HG03520 (cell line): Measurements from ENCODE around the gene CRAMP1.
"Not testable (repeated sequence)": the region's sequence is repeated elsewhere in the genome, so short reads cannot be mapped to it uniquely, and the experiment has no call there.

Source experiments
- ATAC-seq: cut with Tn5 transposase; IDR thresholded peaks from one replicate; pipeline ENCODE4 v1.9.1; 2021; ENCODE audit warnings: mild to moderate bottlenecking, moderate library complexity; ENCODE audit not compliant: unreplicated experiment

The CRAMP1 gene

GRCh38 chr16:1708083-1708767 is 96.1 kb downstream of the CRAMP1 start:
- no peak for ATAC-seq

DNA sequence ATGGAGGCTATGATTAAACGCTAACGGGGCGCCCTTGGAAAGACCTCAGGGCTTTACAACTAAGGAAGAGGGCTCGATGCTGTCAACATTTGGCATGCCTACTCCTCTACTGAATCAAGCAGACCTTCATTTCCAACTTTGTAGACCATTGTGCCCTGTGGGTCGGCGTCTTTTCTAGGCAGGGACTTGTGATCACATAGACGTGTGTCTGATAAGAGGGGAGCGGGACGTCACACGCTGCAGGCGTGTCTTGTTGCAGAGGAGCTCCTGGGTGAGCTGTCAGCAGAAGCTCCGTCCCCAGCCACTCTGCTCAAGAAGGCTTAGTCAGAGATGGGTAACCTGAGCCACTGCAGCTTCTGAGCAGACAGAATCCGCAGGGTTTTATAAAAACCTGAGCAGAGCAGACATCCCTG is 96.6 kb downstream of the CRAMP1 start:
- no peak for ATAC-seq

DNA sequence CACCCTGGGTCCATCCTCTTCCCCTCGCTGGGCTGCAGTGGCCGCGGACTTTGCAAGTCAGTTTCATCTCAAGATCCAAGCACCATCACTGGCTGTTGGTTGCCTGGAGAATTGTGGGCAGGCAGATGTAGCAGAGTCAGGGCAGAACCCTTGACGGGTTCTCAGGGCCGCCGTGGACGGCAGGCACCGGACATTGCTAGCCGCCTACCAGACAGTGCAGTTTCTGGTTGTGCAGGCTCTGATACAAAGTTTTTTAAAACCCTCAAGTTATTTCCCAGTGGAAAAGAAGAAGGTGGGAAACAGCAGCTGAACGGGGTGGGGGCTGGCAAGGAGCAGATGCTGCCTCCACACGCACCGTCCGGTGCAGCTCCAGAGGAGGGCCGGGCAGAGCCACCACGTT is 97.2 kb downstream of the CRAMP1 start:
- no peak for ATAC-seq

DNA sequence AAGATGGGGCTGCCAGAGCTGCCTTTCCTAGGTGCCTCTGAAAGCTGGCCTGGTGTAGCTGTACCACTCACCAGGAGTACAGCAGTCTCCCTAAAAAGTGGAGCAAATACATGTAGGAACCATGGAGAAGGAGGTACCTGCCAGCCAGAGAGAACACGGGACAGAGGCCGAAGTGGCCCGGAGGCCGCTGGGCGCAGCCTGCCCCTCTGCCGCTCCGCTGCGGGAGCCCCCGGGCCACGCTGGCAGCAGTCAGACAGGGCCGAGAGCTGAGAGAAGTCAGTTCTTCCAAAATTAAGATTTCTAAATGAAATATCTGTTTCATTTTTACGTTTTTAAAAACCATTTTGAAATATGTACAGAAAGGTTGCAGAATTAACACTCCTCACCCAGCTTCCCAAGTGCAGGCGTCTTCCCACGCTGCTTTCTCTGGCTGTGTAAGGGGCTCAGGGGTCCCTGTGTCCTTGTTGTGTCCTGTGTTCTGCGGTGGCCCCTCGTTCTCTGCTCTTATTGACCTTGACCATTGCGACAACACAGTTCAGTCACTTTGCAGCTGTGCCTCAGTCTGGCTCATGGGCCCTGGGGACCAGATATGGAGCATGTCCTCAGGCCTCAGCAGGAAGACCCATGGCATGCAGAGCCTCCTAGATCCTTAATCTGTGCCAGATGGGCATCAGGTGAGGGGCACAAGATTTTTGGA is 98.8 kb downstream of the CRAMP1 start:
- ATAC-seq, result no peak

GRCh38 chr16:1712791-1713261 is 100.7 kb downstream of the CRAMP1 start:
- ATAC-seq, result no peak

DNA sequence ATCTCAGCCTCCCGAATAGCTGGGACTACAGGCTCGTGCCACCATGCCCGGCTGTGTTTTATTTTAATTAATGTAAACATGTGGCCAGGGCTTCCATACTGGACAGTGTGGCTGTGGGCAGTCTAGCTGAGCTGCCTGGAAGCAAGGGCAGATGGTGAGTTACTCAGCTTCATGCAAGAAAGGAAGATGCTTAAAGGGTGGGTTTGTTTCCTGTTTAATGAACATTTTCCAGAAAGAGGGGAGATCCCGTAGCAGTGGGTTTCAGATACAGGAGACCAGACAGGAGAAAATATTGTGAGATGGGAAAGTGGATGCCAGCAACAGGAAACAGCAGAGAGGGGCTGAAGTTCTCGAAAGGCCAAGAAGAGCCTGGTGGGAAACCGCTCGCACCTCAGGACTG is 101.2 kb downstream of the CRAMP1 start:
- no peak for ATAC-seq

DNA sequence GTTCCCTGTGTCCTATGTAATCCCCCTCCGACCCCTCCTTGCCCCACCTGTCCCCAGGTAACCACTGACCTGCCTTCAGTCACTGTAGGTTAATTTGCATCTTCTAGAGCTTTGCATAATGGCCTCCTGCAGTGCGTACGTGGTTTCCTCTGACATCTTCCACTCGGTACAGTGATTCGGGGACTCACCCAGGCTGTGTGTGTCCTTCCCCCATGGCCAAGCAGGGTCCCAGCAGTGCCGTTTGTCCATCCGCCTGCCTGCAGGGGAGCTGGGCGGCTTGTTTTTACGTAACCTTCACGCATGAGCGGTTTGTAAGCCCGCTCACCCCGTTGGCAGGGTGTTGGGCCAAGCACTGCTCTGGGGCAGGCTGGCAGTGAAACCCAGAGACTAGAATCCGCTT is 101.8 kb downstream of the CRAMP1 start:
- no peak for ATAC-seq

DNA sequence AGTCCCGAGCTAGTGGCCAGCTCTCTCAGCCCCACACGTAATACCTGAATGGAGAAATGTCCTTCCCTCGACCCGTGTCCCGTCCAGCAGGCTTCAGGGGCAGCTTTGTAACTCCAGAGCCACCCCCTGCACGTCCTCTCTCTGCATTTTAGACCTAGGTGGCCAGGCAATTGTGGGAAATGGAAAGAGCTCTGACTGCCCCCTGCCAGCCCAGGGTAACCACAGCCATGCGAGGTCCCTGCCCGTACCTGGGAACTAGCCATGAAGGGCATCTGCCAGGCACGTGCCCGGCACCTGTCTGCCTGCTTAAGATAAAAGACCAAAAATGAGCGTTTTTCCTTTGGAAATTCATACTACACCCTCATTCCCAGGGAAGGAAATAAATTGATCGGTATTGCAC is 103.1 kb downstream of the CRAMP1 start:
- ATAC-seq, result no peak

- ATAC-seq, result not testable (repeated sequence)
Observed at GRCh38 chr16:1718236-1718635, 106.1 kb downstream of the CRAMP1 start.

- not testable (repeated sequence) for ATAC-seq
Observed at GRCh38 chr16:1719559-1720229, 107.5 kb downstream of the CRAMP1 start.

DNA sequence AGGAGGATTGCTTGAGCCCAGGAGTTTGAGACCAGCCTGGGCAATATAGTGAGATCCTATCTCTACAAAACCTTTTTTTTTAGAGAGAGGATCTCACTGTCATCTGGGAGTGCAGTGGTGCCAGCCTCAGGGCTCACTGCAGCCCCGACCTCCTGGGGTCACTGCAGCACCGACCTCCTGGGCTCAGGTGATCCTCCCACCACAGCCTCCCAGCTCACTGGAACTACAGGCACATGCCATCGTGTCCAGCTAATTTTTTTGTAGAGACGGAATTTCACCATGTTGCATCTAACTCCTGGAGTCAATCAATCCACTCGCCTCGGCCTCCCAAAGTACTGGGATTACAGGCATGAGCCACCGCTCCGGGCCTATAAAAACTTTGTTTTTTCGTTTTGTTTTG is 109.2 kb downstream of the CRAMP1 start:
- no peak for ATAC-seq

DNA sequence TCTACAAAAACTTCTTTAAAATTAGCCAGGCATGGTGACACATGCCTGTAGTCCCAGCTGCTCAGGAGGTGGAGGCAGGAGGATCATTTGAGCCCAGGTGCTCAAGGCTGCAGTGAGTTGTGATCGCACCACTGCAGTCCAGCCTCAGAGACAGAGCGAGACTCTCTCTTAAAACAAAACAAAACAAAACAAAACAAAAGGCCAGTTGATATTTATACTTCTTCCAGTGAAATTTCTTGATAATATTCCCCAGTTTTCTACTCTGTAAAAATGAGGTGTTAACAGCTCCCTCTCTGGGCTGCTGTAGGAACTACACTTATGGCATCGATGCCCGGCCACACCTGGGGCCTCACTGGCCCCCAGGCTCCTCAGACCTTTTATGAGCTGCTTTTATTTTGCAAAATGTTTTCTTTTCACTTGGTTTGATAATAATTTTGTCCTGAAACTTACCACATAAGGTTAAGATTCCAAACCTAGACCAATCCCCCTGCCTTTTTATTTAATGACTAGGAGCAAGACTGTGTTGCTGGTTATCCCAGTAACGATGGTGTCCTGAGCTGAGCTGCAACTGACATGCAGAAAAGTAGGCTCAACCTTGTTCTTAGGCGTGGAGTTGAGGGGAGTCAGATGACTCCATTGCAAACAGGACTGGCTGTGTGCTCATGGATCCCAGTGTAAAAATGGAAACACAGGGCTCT is 111.4 kb downstream of the CRAMP1 start:
- no peak for ATAC-seq

GRCh38 chr16:1724491-1724890 is 112.3 kb downstream of the CRAMP1 start:
- no peak for ATAC-seq

DNA sequence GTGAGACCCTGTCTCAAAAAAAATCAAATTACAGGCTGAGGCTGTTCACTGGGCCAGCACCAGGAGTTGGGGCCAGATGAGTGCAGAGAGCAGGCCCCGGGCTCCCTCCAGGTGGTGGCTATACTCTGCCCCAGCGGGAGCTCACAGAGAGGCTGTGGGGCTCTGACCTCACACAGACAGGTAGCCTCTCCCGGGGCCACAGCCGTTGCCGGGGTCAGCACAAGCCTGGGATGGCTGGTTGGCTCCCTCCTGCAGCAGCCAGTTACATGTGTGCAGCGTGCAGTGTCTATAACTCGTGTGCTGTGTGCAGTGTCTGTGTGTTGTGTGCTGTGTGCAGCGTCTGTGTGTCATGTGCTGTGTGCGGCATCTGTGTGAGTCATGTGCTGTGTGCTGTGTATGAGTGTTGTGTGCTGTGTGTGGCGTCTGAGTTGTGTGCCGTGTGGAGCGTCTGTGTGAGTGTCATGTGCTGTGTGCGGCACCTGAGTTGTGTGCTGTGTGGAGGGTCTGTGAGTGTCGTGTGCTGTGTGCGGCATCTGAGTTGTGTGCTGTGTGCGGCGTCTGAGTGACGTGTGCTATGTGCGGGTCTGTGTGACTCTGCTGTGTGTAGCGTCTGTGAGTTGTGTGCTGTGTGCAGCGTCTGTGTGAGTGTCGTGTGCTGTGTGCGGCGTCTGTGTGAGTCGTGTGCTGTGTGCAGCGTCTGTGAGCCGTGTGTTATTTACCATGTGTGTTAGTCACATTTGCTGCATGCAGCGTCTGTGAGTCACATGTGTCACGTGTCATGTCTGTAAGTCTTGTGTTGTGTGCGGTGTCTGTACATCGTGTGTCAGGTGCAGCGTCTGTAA is 114.7 kb downstream of the CRAMP1 start:
- ATAC-seq, result no peak
